Activated T-helper 1 cell treated with Interleukin-2 at 50 U/mL for 16 hours (primary cell): ENCODE measurements around the gene ZC3H12C.
"Not testable (repeated sequence)": the region's sequence is repeated elsewhere in the genome, so short reads cannot be mapped to it uniquely, and the experiment has no call there.

Source experiments
- DNase-seq: peaks from one replicate; pipeline ENCODE4 v3.0.0-alpha.2; 2020; ENCODE audit warnings: low read depth

The ZC3H12C gene

GRCh38 chr11:110185121-110185591 is 92.0 kb downstream of the ZC3H12C start:
- DNase-seq = no peak

GRCh38 chr11:110185599-110185998 is 92.4 kb downstream of the ZC3H12C start:
- DNase-seq = no peak

GRCh38 chr11:110186456-110186855 is 93.3 kb downstream of the ZC3H12C start:
- DNase-seq = no peak

- DNase-seq = no peak
Measured at GRCh38 chr11:110186867-110187266, 93.7 kb downstream of the ZC3H12C start.

- DNase-seq = no peak
Measured at GRCh38 chr11:110187731-110188130, 94.5 kb downstream of the ZC3H12C start.

GRCh38 chr11:110190885-110191284 is 97.7 kb downstream of the ZC3H12C start:
- no peak for DNase-seq

- not testable (repeated sequence) for DNase-seq
Measured at GRCh38 chr11:110192604-110193282, 99.6 kb downstream of the ZC3H12C start.

- not testable (repeated sequence) for DNase-seq
Measured at GRCh38 chr11:110194211-110194766, 101.1 kb downstream of the ZC3H12C start.

- DNase-seq = no peak
Measured at GRCh38 chr11:110196241-110196754, 103.1 kb downstream of the ZC3H12C start.

GRCh38 chr11:110196884-110197420 is 103.8 kb downstream of the ZC3H12C start:
- DNase-seq = no peak

- no peak for DNase-seq
Measured at GRCh38 chr11:110198031-110198729, 105.0 kb downstream of the ZC3H12C start.

- no peak for DNase-seq
Measured at GRCh38 chr11:110199184-110199981, 106.2 kb downstream of the ZC3H12C start.

- DNase-seq = no peak
Measured at GRCh38 chr11:110200241-110200640, 107.0 kb downstream of the ZC3H12C start.

GRCh38 chr11:110200836-110201235 is 107.6 kb downstream of the ZC3H12C start:
- DNase-seq = no peak

GRCh38 chr11:110207123-110207522 is 113.9 kb downstream of the ZC3H12C start:
- DNase-seq = no peak

GRCh38 chr11:110208678-110209312 is 115.6 kb downstream of the ZC3H12C start:
- not testable (repeated sequence) for DNase-seq

- not testable (repeated sequence) for DNase-seq
Measured at GRCh38 chr11:110209313-110209694, 116.1 kb downstream of the ZC3H12C start.

GRCh38 chr11:110217223-110217877 is 124.2 kb downstream of the ZC3H12C start:
- DNase-seq = no peak

GRCh38 chr11:110217936-110218335 is 124.7 kb downstream of the ZC3H12C start:
- no peak for DNase-seq

- DNase-seq = no peak
Measured at GRCh38 chr11:110219006-110219785, 126.0 kb downstream of the ZC3H12C start.
